COLO668 (cell line): ENCODE data around the gene ADGRV1.

Experiments
- DNase-seq: peaks from one replicate; lab custom pipeline; 2025; ENCODE audit not compliant: unreplicated experiment; lab: John Stamatoyannopoulos, UW

Gene ADGRV1

DNA sequence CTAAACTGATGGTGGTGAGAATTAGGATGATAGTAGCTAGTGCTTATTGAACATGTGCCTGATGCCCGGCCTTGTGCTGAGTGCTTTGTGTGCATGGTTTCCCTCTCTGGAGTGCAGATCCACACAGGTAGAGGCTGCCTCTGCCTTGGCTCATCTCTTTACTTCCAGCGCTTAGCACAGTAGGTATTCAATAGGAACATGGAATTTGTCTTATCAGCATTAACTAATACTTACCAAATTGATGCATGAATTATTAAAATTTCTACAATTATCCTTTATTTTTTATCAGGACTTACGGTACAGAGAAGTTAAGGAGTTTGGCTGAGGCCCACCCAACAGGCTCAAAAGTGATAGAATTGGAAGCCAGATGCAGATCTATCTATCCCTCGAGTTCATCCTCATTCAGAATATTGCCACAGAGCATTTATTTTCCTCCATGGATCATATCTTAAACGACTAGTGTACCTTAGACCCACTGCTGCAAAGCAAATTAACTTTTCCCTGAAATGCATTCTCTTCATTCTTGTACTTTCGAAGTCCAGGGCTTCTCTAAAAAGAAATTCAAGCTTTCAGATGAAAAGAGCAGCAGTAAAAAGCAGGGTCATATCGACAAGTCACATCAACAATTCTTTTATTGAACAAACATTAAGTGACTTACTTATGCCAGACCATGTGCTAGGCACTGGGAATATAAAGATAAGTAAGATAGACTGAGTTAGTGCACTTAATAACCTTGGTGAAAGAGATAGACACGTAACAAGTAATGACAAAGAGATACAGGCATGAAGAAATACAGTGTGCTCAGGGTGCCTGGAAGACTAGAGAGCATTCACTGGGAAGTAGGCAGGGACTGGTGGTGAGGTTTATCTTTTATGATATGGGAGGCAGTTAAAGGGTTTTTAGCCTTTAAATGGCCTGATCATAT lies 534.5 kb downstream of the ADGRV1 start:
- no peak for DNase-seq

GRCh38 chr5:91095313-91095712 lies 536.7 kb downstream of the ADGRV1 start:
- DNase-seq = no peak

- no peak for DNase-seq
These were observed 537.3 kb downstream of the ADGRV1 start for GRCh38 chr5:91095786-91096385.

DNA sequence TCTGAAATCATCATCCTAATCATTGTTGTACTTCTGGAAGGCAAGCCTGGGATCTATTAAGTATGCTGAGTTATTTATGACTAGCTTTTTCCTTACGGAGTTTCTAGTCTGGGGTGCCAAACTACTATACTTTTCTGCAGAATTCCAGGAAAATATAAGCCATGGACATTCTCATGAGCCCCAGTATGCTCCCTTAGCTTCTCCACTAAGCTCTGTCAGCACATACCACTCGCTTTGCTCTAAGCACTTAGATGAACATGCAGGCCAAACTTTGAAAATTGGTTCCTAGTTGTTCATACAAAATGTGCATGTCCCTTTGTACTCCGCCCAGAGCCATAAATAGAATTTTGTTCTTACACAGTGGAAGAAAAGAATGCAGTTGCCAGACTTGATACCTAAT lies 539.9 kb downstream of the ADGRV1 start:
- no peak for DNase-seq

- peak; percentile 33 for DNase-seq
These were observed 543.2 kb downstream of the ADGRV1 start for GRCh38 chr5:91101600-91102379.

- no peak for DNase-seq
These were observed 544.9 kb downstream of the ADGRV1 start for GRCh38 chr5:91103353-91104061.

DNA sequence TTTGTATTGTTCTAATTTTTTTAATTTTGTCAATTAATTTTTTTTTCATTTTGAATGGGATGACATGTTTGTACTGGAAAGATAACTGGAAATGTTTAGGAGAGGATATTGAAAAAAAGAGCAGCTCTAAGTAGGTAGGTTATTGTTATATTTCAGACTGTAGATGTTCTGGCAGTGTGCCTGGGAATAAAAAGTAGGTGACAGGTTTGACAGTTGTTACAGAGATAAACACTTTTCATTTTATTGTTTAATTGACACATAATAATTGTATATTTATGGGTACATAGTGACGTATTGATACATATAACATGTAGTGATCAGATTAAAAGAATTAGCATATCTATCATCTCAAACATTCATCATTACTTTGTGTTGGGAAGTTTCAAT lies 545.5 kb downstream of the ADGRV1 start:
- DNase-seq = no peak

GRCh38 chr5:91106842-91107511 lies 548.4 kb downstream of the ADGRV1 start:
- no peak for DNase-seq

GRCh38 chr5:91109634-91110033 lies 551.0 kb downstream of the ADGRV1 start:
- DNase-seq = no peak

DNA sequence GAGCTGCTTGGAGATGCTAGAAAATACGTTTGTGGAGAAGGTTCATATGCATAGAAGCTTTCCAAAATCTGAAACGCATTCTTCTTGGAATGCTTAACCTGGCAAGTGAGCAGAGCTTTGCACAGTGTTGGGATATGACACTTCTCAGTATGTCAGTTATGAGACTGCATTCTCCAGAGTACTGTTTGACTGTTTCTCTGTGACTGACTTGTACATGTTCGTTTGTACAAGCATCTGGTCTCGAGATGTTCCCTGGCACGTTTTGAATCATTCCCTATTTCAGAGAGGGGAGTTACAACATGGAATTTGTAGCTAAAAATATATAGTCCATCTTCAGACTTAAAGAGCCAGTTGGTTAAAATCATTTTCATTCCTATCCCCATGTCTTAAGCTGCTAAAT lies 552.1 kb downstream of the ADGRV1 start:
- no peak for DNase-seq

GRCh38 chr5:91111473-91112238 lies 553.1 kb downstream of the ADGRV1 start:
- DNase-seq = no peak

- DNase-seq = no peak
These were observed 556.1 kb downstream of the ADGRV1 start for GRCh38 chr5:91114658-91115057.

GRCh38 chr5:91118354-91118753 lies 559.8 kb downstream of the ADGRV1 start:
- DNase-seq = no peak

DNA sequence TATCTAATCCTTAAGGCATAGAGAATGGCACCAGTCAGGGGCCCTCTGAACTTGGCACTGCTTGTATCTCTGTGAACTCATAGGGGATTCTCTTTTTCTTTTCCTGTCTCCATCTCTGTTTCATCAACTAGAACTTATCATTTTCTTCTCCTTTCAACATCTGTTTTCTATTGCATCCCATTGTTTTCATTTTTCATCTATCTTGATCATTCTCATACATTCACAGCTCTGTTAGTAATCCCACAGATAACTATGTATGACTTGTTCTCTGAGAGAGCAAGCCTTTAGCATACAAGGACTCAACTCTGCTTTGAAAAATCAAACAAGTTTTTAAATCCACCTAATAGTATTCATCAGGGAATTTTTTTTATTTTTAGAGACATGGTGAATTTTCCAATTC lies 560.2 kb downstream of the ADGRV1 start:
- DNase-seq = no peak

GRCh38 chr5:91119217-91119616 lies 560.6 kb downstream of the ADGRV1 start:
- DNase-seq = no peak

DNA sequence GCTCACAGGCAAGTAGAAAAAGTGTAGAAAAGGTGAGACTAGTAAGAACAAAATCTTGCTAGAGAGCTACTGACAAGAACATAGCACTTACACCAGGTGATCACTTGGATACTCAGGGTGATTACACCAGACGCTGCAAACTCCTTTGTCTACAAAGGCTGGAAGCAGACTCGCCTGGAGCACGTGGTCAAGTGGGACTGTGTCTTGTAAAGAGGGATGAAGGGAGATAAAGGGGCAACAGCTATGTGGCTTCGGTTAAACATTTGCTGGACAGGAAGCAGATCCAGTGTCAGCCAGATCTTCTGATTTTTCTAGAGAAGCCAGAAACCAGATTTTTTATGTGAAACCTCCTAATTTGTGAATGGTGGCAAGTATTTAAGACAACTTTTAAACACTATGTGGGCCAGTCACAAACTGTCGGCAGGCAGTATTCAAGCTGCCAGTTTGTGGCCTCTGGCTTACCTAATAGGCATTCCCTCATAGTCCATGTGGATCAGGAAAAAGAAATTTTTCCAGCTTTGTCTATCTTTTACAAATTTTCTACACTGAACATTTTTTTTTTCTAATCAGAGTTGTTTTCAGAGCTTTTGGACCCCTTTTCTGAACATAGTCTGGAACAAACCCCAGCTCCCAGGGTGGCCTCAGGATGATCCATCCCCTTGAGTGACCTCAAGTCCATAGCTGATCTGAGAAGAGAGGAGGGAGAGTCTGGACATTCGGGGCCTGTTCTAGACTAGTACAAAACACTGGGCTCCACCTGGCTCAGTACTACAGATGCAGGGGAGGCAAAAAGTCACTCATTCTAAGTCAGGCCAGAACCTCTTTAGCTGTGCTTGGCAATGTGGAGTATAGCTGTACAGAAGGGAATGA lies 561.6 kb downstream of the ADGRV1 start:
- DNase-seq = no peak

GRCh38 chr5:91121347-91121993 lies 562.9 kb downstream of the ADGRV1 start:
- DNase-seq = no peak

- no peak for DNase-seq
These were observed 564.1 kb downstream of the ADGRV1 start for GRCh38 chr5:91122651-91123050.
